Measurements from ENCODE around the gene KRTAP4-3. TPM values are rescaled to one million over a fixed set of nuclear protein-coding genes. Genes with fewer than 3 reads are reported as not detected.

KRTAP4-3 gene
- total RNA-seq, 1 experiment from 2014 or later: not detected

DNA sequence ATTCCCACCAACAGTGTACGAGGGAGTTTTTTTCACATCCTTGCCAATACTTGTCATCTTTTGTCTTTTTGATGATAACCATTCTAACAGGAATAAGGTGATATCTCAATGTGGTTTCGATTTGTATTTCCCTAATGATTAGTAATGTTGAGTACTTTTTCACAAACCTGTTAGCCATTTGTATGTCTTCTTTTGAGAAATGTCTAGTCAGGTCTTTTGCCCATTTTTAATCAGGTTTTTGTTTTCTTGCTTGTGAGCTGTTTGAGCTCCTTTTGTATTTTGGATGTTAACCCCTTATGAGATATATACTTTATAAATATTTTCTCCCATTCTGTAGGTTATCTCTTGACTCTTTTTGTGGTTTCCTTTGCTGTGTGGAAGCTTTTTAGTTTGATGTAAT lies 16.5 kb downstream of the KRTAP4-3 start:
- Mint-ChIP-seq H3K27me3 (ENCODE audit: low read depth) (no peaks in the 10 kb centered on the region), H3K9me3 (peaks cover 14% of the 10 kb centered on the region)
- POLR2A ChIA-PET: no interaction called here

DNA sequence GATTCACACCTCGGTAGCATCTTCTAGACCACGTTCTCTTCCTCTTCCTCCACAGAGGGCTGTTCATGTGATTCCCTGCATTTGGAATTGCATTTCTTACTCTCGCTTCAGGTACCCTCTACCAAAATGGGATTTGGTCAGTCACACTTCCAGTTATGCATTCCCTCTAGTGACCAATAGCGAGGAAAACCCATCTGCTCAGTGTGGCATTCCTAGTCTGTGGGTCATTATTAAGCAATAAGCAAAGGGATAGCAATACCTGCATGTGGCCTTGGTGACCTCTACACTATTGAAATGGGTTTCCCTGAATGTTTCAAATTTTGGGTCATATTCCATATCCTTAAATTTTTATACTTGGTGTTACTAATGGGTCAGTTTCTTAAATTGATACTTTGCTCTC lies 18.0 kb downstream of the KRTAP4-3 start:
- ATAC-seq: no peak
- Mint-ChIP-seq H3K27ac (no peak overlapping the region), H3K27me3 (ENCODE audit: low read depth) (no peaks in the 10 kb centered on the region), H3K9me3 (peaks cover 14% of the 10 kb centered on the region), H3K36me3 (peaks cover 2% of the 10 kb centered on the region), H3K4me3 (no peak overlapping the region), H3K4me1 (peaks cover 8% of the 10 kb centered on the region; the same call in 1 of the 2 replicates)
- ChIA-PET POLR2A (no interaction called here), CTCF (no interaction called here)
- TF ChIP-seq NR3C1 (CRISPR knock-in tag; conservative IDR thresholded peaks at IDR 0.05; ENCODE audit: low read depth): no peak
- TF ChIP-seq EMX1 (CRISPR knock-in tag; IDR thresholded peaks at IDR 0.05): no peak
- TF ChIP-seq, protein P1, sequence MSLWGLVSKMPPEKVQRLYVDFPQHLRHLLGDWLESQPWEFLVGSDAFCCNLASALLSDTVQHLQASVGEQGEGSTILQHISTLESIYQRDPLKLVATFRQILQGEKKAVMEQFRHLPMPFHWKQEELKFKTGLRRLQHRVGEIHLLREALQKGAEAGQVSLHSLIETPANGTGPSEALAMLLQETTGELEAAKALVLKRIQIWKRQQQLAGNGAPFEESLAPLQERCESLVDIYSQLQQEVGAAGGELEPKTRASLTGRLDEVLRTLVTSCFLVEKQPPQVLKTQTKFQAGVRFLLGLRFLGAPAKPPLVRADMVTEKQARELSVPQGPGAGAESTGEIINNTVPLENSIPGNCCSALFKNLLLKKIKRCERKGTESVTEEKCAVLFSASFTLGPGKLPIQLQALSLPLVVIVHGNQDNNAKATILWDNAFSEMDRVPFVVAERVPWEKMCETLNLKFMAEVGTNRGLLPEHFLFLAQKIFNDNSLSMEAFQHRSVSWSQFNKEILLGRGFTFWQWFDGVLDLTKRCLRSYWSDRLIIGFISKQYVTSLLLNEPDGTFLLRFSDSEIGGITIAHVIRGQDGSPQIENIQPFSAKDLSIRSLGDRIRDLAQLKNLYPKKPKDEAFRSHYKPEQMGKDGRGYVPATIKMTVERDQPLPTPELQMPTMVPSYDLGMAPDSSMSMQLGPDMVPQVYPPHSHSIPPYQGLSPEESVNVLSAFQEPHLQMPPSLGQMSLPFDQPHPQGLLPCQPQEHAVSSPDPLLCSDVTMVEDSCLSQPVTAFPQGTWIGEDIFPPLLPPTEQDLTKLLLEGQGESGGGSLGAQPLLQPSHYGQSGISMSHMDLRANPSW (CRISPR knock-in tag; conservative IDR thresholded peaks at IDR 0.05; ENCODE audit: low read depth): no peak
- no peak for TF ChIP-seq ZNF219 (CRISPR knock-in tag; IDR thresholded peaks at IDR 0.05; ENCODE audit: borderline replicate concordance)
- TF ChIP-seq, protein P2, sequence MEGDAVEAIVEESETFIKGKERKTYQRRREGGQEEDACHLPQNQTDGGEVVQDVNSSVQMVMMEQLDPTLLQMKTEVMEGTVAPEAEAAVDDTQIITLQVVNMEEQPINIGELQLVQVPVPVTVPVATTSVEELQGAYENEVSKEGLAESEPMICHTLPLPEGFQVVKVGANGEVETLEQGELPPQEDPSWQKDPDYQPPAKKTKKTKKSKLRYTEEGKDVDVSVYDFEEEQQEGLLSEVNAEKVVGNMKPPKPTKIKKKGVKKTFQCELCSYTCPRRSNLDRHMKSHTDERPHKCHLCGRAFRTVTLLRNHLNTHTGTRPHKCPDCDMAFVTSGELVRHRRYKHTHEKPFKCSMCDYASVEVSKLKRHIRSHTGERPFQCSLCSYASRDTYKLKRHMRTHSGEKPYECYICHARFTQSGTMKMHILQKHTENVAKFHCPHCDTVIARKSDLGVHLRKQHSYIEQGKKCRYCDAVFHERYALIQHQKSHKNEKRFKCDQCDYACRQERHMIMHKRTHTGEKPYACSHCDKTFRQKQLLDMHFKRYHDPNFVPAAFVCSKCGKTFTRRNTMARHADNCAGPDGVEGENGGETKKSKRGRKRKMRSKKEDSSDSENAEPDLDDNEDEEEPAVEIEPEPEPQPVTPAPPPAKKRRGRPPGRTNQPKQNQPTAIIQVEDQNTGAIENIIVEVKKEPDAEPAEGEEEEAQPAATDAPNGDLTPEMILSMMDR (IDR thresholded peaks at IDR 0.05): no peak
- TF ChIP-seq IRF2 (CRISPR knock-in tag; IDR thresholded peaks at IDR 0.05; ENCODE audit: borderline replicate concordance, low read depth): no peak
- TF ChIP-seq FOXP1 (CRISPR knock-in tag; IDR thresholded peaks at IDR 0.05; ENCODE audit: borderline replicate concordance): no peak
- TF ChIP-seq ZBTB21 (CRISPR knock-in tag; IDR thresholded peaks at IDR 0.05; ENCODE audit: borderline replicate concordance): no peak
- DNase-seq (ENCODE audit: low spot score): no peak

More for the DNA sequence above, 16.5 kb downstream of the KRTAP4-3 start:
- CTCF ChIA-PET: no interaction called here
- ATAC-seq: no peak
- no peak for DNase-seq (ENCODE audit: low spot score)
- Mint-ChIP-seq H3K4me1 (peaks cover 7% of the 10 kb centered on the region; the same call in 1 of the 2 replicates), H3K36me3 (no peaks in the 10 kb centered on the region), H3K4me3 (no peak overlapping the region), H3K27ac (no peak overlapping the region)
- TF ChIP-seq CREB1 (CRISPR knock-in tag; IDR thresholded peaks at IDR 0.05): no peak
- no peak for TF ChIP-seq ZNF138 (CRISPR knock-in tag; conservative IDR thresholded peaks at IDR 0.05)
- TF ChIP-seq, protein P3, sequence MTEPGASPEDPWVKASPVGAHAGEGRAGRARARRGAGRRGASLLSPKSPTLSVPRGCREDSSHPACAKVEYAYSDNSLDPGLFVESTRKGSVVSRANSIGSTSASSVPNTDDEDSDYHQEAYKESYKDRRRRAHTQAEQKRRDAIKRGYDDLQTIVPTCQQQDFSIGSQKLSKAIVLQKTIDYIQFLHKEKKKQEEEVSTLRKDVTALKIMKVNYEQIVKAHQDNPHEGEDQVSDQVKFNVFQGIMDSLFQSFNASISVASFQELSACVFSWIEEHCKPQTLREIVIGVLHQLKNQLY (CRISPR knock-in tag; IDR thresholded peaks at IDR 0.05): no peak
- TF ChIP-seq, protein P4, sequence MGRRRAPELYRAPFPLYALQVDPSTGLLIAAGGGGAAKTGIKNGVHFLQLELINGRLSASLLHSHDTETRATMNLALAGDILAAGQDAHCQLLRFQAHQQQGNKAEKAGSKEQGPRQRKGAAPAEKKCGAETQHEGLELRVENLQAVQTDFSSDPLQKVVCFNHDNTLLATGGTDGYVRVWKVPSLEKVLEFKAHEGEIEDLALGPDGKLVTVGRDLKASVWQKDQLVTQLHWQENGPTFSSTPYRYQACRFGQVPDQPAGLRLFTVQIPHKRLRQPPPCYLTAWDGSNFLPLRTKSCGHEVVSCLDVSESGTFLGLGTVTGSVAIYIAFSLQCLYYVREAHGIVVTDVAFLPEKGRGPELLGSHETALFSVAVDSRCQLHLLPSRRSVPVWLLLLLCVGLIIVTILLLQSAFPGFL (CRISPR knock-in tag; IDR thresholded peaks at IDR 0.05; ENCODE audit: borderline replicate concordance): no peak
- TF ChIP-seq, protein P5, sequence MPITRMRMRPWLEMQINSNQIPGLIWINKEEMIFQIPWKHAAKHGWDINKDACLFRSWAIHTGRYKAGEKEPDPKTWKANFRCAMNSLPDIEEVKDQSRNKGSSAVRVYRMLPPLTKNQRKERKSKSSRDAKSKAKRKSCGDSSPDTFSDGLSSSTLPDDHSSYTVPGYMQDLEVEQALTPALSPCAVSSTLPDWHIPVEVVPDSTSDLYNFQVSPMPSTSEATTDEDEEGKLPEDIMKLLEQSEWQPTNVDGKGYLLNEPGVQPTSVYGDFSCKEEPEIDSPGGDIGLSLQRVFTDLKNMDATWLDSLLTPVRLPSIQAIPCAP (CRISPR knock-in tag; IDR thresholded peaks at IDR 0.05): no peak

DNA sequence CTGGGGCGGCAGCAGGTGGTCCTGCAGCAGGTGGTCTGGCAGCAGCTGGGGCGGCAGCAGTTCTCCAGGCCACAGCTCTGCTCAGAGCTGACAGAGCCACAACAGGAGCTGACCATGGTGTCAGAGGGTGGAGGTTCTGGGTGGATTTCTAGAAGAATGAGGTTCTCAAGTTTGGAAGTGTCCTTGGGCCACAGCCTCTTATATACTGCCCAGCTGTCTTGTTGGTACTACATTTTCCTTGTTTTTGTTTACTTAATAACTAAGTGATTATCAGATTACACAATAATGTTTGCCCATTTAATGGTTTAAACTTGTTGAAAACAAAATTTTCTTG lies 18.4 kb downstream of the KRTAP4-3 start, which contains the start of gene KRTAP4-5:
KRTAP4-5 (minus strand) TSS at position 174 of the 334 bp plus-strand sequence; CDS start at position 116, 58 bp downstream.
- H3K4me3 Mint-ChIP-seq: no peak within 1 kb of the TSS
- H3K9me3 Mint-ChIP-seq: peaks cover 16% of the 10 kb centered on the region
- H3K36me3 Mint-ChIP-seq: peaks cover 3% of the 10 kb centered on the region
- H3K27ac Mint-ChIP-seq: no peak within 1 kb of the TSS; the same call in 1 of the 2 replicates
- ChIA-PET CTCF (no interaction called here), POLR2A (no interaction called here)
- H3K4me1 Mint-ChIP-seq: peaks cover 8% of the 10 kb centered on the region; the same call in 1 of the 2 replicates
- ATAC-seq: no peak
- DNase-seq (ENCODE audit: low spot score): no peak
- H3K27me3 Mint-ChIP-seq (ENCODE audit: low read depth): no peaks in the 10 kb centered on the region
- TF ChIP-seq ZBTB21 (CRISPR knock-in tag; IDR thresholded peaks at IDR 0.05; ENCODE audit: borderline replicate concordance) (no peak), TEAD1 (CRISPR knock-in tag; IDR thresholded peaks at IDR 0.05) (no peak), MYBL2 (CRISPR knock-in tag; IDR thresholded peaks at IDR 0.05) (no peak), CREM (CRISPR knock-in tag; IDR thresholded peaks at IDR 0.05) (no peak), EMX1 (CRISPR knock-in tag; IDR thresholded peaks at IDR 0.05) (no peak), SMAD3 (CRISPR knock-in tag; IDR thresholded peaks at IDR 0.05; ENCODE audit: borderline replicate concordance) (no peak)
- TF ChIP-seq, protein P6, sequence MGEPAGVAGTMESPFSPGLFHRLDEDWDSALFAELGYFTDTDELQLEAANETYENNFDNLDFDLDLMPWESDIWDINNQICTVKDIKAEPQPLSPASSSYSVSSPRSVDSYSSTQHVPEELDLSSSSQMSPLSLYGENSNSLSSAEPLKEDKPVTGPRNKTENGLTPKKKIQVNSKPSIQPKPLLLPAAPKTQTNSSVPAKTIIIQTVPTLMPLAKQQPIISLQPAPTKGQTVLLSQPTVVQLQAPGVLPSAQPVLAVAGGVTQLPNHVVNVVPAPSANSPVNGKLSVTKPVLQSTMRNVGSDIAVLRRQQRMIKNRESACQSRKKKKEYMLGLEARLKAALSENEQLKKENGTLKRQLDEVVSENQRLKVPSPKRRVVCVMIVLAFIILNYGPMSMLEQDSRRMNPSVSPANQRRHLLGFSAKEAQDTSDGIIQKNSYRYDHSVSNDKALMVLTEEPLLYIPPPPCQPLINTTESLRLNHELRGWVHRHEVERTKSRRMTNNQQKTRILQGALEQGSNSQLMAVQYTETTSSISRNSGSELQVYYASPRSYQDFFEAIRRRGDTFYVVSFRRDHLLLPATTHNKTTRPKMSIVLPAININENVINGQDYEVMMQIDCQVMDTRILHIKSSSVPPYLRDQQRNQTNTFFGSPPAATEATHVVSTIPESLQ (CRISPR knock-in tag; IDR thresholded peaks at IDR 0.05): no peak
- TF ChIP-seq, protein P7, sequence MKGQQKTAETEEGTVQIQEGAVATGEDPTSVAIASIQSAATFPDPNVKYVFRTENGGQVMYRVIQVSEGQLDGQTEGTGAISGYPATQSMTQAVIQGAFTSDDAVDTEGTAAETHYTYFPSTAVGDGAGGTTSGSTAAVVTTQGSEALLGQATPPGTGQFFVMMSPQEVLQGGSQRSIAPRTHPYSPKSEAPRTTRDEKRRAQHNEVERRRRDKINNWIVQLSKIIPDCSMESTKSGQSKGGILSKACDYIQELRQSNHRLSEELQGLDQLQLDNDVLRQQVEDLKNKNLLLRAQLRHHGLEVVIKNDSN (CRISPR knock-in tag; IDR thresholded peaks at IDR 0.05): no peak

Measured in WTC11 (cell line).